ENCODE results near the gene P2RY8. TPM values are rescaled to one million over a fixed set of nuclear protein-coding genes. Genes with fewer than 3 reads are reported as not detected.

Gene P2RY8
- total RNA-seq, 4 donors from 2014 or later = 0.34 to 1.3 (median 0.64) TPM

DNA sequence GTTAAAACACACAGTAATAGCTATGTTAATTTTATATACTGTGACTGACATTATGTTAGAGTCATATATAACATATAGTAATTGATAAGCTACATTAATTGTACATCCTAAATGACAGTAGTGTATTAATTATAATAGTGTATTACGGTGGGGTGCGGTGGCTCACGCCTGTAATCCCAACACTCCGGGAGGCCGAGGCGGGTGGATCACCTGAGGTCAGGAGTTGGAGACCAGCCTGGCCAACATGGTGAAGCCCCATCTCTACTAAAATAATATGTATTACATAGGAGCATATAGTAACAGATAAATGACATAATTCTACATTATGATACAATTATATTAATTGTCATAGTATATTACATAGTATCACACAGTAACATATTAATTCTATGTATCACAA, 96.5 kb downstream of the P2RY8 start:
- DNase-seq = no peak
- H3K27me3 ChIP-seq = no peaks in the 10 kb centered on the region
- no peak overlapping the region for H3K27ac ChIP-seq
- WGBS, 2 donors = 94 to 97% methylated on average over 6 of the region's 6 CpGs
- peaks cover 0 to 66% (median 0%) of the 10 kb centered on the region in 3 donors for H3K36me3 ChIP-seq
- H3K4me1 ChIP-seq = no peaks in the 10 kb centered on the region
- intact Hi-C loops (cut with DNase I) = no loop called here
- TF ChIP-seq POLR2A (IDR thresholded peaks at IDR 0.05) = no peak
- TF ChIP-seq, protein P1, sequence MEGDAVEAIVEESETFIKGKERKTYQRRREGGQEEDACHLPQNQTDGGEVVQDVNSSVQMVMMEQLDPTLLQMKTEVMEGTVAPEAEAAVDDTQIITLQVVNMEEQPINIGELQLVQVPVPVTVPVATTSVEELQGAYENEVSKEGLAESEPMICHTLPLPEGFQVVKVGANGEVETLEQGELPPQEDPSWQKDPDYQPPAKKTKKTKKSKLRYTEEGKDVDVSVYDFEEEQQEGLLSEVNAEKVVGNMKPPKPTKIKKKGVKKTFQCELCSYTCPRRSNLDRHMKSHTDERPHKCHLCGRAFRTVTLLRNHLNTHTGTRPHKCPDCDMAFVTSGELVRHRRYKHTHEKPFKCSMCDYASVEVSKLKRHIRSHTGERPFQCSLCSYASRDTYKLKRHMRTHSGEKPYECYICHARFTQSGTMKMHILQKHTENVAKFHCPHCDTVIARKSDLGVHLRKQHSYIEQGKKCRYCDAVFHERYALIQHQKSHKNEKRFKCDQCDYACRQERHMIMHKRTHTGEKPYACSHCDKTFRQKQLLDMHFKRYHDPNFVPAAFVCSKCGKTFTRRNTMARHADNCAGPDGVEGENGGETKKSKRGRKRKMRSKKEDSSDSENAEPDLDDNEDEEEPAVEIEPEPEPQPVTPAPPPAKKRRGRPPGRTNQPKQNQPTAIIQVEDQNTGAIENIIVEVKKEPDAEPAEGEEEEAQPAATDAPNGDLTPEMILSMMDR (IDR thresholded peaks at IDR 0.05) = no peak
- H3K4me3 ChIP-seq = no peak overlapping the region
- no peaks in the 10 kb centered on the region for H3K9me3 ChIP-seq

DNA sequence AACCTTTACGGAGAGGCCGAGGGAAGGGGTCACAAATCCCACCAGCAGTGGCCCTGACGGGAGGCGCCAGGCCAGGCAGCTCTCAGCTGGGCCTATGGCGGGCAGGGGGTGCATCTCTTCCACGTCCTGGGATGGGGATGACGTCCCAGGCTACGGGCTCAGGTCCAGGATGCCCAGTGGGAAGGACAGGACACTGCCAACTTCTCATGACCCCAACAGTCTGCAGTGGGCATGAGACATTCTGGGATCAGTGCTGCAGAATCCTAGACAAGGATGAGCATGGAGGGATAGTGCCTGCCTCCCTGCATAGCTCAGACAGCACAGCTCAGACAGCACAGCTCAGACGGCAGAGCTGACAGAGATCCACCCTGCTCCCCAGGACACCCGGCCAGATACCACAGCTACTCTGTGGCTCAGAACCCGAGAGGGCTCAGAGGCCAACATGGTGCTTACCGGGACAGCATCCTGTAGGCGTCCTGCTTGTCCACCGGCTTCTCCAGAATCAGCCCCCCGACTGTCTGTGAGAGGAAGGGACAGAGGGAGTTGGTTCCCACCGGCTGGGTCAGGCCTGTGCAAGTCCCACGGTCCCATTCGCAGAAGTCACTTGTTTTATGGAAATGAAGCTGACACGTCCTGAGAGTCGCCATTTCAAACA, 101.6 kb downstream of the P2RY8 start:
- Histone ChIP-seq H3K27ac (no peak overlapping the region), H3K4me3 (no peak overlapping the region), H3K9me3 (no peaks in the 10 kb centered on the region), H3K27me3 (no peaks in the 10 kb centered on the region), H3K36me3 (peaks cover 0 to 86% (median 0%) of the 10 kb centered on the region in 3 donors), H3K4me1 (no peaks in the 10 kb centered on the region)
- TF ChIP-seq, protein P1 (IDR thresholded peaks at IDR 0.05) = no peak
- no peak for TF ChIP-seq POLR2A (IDR thresholded peaks at IDR 0.05)
- WGBS, 2 donors = 83 to 93% methylated on average over 5 to 14 of the region's 20 CpGs
- DNase-seq = no peak
- intact Hi-C loops (cut with DNase I) = no loop called here

DNA sequence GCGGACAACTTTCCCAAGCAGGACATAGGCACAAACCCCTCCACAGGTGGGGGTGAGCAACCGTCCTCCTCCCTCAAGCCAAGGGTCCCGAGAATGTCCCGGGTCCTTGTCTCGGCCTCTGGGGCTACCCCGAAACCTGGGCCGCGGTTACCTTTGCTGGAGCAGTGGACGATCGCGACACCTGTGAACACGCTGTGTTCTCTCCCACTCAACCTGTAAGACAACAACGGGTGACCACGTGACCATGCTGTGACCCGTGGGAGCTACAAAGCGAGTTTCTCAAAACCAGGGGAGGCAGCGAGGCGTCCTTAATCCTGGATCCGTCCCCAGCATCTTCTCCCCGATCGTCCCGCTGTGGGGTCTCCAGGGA, 102.1 kb downstream of the P2RY8 start:
- Histone ChIP-seq H3K9me3 (no peaks in the 10 kb centered on the region), H3K36me3 (peaks cover 0 to 86% (median 0%) of the 10 kb centered on the region in 3 donors), H3K4me3 (no peak overlapping the region), H3K27ac (no peak overlapping the region), H3K27me3 (no peaks in the 10 kb centered on the region), H3K4me1 (no peaks in the 10 kb centered on the region)
- no peak for DNase-seq
- TF ChIP-seq, protein P1 (IDR thresholded peaks at IDR 0.05) = no peak
- no peak for TF ChIP-seq POLR2A (IDR thresholded peaks at IDR 0.05)
- intact Hi-C loops (cut with DNase I) = no loop called here
- WGBS, 2 donors = 90 to 95% methylated on average over 10 to 18 of the region's 22 CpGs

DNA sequence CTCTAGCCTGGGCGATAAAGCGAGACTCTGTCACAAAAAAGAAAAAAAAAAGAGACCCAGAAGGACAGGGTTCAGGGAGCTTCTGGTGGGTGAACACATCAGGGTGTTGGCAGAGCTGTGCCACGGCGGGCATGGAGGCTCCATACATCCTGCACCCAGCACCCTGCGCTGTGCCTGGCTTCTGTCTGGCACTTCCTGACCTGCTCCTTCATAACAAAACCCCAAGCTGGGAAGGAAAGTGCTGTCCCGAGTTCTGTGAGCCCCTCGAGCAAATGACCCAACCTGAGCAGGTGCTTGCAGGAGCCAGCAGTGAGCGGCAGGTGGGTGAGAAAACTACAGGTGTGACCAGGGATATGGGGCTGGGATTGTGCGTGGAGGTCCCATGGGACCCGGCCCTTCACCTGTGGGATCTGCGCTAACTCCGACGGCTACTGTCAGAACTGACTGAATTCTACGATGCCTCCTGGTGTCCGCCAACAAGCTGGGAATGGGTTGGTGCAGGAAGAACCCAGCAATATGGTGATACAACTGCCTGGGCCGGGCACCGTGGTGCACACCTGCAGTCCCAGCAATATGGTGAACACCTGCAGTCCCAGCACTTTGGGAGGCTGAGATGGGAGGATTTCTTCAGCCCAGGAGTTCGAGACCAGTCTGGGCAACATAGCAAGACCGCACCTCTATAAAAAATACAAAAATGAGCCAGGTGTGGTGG, 103.2 kb downstream of the P2RY8 start:
- Histone ChIP-seq H3K27me3 (no peaks in the 10 kb centered on the region), H3K27ac (no peak overlapping the region), H3K9me3 (no peaks in the 10 kb centered on the region), H3K4me1 (no peaks in the 10 kb centered on the region), H3K36me3 (peaks cover 0 to 76% (median 0%) of the 10 kb centered on the region in 3 donors), H3K4me3 (no peak overlapping the region)
- TF ChIP-seq POLR2A (IDR thresholded peaks at IDR 0.05) = no peak
- TF ChIP-seq, protein P1 (IDR thresholded peaks at IDR 0.05) = no peak
- 92 to 96% methylated on average over 12 of the region's 19 CpGs for WGBS, 2 donors
- DNase-seq = no peak
- intact Hi-C loops (cut with DNase I) = no loop called here

DNA sequence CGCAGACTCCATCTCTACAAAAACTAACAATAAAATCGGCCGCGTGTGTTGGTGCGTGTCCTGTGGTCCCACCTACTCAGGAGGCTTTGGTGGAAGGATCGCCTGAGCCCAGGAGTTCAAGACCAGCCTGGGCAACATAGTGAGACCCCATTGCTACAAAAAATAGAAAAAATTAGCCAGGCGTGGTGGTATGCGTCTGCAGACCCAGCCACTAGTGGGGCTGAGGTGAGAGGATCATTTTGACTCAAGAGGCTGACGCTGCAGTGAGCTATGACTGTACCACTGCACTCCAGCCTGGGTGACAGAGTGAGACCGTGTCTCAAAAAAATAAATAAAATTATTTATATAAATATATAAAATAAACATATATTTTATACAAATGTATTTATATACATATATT, 106.5 kb downstream of the P2RY8 start:
- H3K27me3 ChIP-seq = no peaks in the 10 kb centered on the region
- peaks cover 6 to 68% (median 6%) of the 10 kb centered on the region in 3 donors for H3K36me3 ChIP-seq
- H3K27ac ChIP-seq = no peak overlapping the region
- DNase-seq = no peak
- no peaks in the 10 kb centered on the region for H3K4me1 ChIP-seq
- TF ChIP-seq POLR2A (IDR thresholded peaks at IDR 0.05) = no peak
- TF ChIP-seq, protein P1 (IDR thresholded peaks at IDR 0.05) = no peak
- intact Hi-C loops (cut with DNase I) = no loop called here
- 85 to 91% methylated on average over 10 of the region's 10 CpGs for WGBS, 2 donors
- H3K9me3 ChIP-seq = no peaks in the 10 kb centered on the region
- no peak overlapping the region for H3K4me3 ChIP-seq
